ENCODE results near the gene HIPK2.

HIPK2 gene

DNA sequence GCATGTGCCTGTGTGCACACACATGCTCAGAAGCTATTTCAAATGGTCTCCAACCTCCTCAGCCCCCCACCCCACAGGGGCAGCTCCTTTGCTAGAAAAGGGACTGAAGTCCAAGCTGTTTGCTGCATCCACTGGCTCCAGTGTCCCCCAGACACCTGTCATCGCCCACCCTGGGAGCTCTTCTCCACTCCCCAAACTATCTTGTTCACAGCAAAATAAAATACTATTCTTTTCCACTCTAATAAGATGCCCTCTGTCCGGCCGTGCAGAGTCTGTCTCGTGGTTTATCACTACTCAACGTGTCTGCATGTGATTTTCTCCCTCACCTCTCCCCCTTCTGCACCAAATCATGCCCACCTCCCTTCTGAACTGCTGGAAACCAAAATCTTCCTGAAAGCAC lies 25.6 kb downstream of the HIPK2 start:
- TF ChIP-seq, protein P1, sequence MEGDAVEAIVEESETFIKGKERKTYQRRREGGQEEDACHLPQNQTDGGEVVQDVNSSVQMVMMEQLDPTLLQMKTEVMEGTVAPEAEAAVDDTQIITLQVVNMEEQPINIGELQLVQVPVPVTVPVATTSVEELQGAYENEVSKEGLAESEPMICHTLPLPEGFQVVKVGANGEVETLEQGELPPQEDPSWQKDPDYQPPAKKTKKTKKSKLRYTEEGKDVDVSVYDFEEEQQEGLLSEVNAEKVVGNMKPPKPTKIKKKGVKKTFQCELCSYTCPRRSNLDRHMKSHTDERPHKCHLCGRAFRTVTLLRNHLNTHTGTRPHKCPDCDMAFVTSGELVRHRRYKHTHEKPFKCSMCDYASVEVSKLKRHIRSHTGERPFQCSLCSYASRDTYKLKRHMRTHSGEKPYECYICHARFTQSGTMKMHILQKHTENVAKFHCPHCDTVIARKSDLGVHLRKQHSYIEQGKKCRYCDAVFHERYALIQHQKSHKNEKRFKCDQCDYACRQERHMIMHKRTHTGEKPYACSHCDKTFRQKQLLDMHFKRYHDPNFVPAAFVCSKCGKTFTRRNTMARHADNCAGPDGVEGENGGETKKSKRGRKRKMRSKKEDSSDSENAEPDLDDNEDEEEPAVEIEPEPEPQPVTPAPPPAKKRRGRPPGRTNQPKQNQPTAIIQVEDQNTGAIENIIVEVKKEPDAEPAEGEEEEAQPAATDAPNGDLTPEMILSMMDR (conservative IDR thresholded peaks at IDR 0.05): no peak
- TF ChIP-seq ZFX (IDR thresholded peaks at IDR 0.05): no peak
- no peak overlapping the region for H3K27ac ChIP-seq

DNA sequence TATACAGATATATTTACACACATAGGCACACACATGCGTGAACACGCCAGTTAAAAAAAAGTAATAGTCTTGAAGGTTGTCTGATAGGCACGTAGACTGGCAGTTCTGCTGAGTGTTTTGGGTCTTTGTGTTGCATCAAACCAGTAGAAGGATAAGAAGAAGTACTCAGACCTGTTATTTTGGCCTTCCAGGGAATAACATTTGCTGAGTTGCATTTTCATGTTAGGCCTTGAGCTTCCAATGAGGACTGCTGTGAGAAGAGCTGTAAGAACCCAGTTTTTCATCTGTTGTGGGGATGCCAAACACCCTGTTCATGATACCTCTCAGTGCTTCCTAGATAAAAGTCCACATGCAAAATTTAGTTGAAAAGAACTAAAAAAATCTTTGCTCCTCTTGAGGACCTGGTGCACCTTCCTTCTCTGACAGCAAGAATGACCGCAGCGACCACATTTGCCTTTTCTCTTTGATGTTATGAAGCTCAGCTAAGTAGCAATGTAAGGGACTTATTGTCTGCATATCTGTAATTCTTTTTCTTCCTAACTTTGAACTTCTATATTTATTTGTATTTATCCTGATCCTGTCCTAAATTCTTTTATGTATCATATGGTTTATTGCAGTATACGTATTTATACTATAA lies 27.2 kb downstream of the HIPK2 start:
- no peak overlapping the region for H3K27ac ChIP-seq
- TF ChIP-seq, protein P1 (conservative IDR thresholded peaks at IDR 0.05): no peak
- no peak for TF ChIP-seq ZFX (IDR thresholded peaks at IDR 0.05)

DNA sequence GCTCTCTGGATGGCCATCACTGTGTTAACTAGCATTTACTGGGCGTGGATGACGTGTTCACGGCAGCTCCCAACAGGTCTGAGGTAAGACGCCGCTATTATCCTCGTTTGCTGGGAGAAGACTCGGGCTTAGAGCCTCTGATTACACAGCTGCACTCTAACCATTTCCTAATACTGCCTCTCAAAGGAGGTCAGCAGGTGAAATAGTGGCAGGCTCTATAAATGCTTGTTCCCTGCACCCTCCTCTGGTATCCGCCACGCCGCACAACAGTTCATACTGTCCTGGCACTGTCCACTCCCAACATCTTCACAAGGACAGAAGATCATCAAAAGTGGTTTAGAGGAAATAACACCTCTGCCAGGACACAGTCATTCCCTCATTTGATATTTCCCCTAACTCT lies 28.3 kb downstream of the HIPK2 start:
- H3K27ac ChIP-seq: no peak overlapping the region
- TF ChIP-seq, protein P1 (conservative IDR thresholded peaks at IDR 0.05): no peak
- TF ChIP-seq ZFX (IDR thresholded peaks at IDR 0.05): no peak

DNA sequence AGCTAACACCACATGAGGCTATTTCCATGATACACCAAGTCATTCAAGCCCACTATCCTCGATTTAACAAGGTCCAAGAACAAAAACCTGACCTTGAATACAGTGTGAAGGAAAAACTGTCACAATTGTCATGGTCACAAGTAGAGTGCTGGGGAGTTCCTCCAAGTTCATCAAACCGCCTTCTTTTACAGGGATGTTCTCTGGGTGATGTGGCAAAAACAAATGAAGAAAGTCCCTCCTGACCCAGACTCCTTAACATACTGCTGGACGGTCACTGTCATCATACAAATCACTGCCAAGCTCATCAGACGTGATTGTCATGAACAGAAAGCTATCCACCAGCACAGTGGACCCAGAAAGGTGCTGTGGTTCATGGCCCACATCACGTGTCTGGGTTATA lies 28.9 kb downstream of the HIPK2 start:
- no peak for TF ChIP-seq ZFX (IDR thresholded peaks at IDR 0.05)
- TF ChIP-seq, protein P1 (conservative IDR thresholded peaks at IDR 0.05): no peak
- H3K27ac ChIP-seq: no peak overlapping the region

DNA sequence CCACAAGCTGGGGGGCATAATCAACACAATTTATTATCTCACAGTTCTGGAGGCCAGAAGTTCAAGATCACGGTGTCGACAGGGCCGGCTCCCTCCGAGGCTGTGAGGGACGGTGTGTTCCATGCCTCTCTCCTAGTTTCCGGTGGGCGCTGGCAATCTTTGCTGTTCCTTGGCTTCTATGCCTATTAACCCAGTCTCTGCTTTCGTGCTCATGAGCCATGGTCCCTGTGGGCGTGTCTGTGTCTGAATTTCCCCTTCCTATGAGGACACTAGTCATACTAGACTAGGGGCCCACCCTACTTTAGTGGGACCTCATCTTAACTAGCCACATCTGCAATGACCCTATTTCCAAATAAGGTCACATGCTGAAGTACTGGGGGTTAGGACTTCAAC lies 29.4 kb downstream of the HIPK2 start:
- TF ChIP-seq, protein P1 (conservative IDR thresholded peaks at IDR 0.05): no peak
- TF ChIP-seq ZFX (IDR thresholded peaks at IDR 0.05): no peak
- no peak overlapping the region for H3K27ac ChIP-seq

DNA sequence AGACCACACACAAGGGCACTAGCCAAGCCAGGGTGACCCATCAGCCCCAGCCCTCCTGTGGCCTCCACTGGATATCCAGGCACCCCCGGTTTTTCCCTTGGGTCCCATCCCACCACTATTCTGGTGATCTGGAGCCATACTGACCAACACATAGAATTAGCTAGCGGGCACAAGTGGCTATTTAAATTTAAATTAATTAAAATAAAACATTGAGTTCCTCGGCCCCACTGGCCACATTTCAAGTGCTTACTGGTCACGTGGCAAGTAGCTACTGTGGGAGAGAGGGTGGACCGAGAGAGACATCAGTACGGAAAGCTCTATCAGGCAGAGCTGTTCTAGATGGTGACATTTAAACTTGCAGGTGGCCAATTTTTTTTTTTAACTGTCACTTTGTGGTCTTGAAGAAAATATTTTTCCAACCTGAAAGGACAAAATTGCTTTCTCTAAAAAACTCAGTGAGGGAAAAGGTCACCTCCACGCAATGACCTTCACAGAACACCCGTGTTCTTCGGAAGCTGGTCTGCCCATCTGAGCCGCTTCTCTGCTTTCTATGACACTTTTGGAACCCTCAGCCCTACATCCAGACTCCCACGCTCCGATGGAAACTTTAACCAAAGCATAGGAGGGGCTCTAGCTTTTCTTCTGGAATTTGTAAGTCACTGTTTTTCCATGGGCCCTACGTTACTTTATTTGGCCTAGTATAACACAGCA lies 30.0 kb downstream of the HIPK2 start:
- no peak overlapping the region for H3K27ac ChIP-seq
- TF ChIP-seq, protein P1 (conservative IDR thresholded peaks at IDR 0.05): no peak
- no peak for TF ChIP-seq ZFX (IDR thresholded peaks at IDR 0.05)

DNA sequence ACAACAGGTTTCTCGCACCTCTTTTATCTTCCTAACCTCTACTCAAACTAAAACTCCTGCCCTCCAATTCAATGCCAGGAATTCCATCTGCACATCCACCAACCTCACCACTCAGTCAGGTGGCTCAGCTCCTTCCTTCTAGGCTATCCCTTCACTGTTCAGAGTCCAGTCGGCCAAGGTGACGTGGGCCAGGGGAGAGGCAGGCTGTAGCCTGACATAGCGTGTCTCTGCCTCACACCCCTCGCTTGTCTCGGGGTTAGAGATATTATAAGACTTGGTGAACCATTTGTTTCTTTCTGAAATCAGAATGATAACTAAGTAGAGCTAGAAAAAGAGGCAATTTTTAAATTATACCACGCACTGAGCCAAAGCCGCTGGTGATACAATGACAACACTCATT lies 31.1 kb downstream of the HIPK2 start:
- TF ChIP-seq, protein P1 (conservative IDR thresholded peaks at IDR 0.05): no peak
- no peak for TF ChIP-seq ZFX (IDR thresholded peaks at IDR 0.05)
- H3K27ac ChIP-seq: no peak overlapping the region
